Measurements from ENCODE around the gene SURF4. TPM values are rescaled to one million over a fixed set of nuclear protein-coding genes. Genes with fewer than 3 reads are reported as not detected.

The SURF4 gene
- 15.6 and 35.0 TPM in 2 replicates for polyA plus RNA-seq

GRCh38 chr9:133375724-133376654 lies at the start of gene SURF4, which contains the start of gene STKLD1:
Gene SURF4 (minus strand): TSS chr9:133376060. CDS start chr9:133375969, 91 bp downstream.
Gene STKLD1 (plus strand): TSS chr9:133376366. CDS start chr9:133376474, 108 bp downstream.

GRCh38 chr9:133421615-133422542 lies 46.0 kb upstream of the SURF4 start, which contains the start of gene ADAMTS13:
Gene ADAMTS13 (plus strand): TSS chr9:133422367. CDS start chr9:133422444, 77 bp downstream.

GRCh38 chr9:133417541-133418461 lies 41.9 kb upstream of the SURF4 start, which contains the start of gene REXO4:
Gene REXO4 (minus strand): TSS chr9:133418010. CDS start chr9:133417844, 166 bp downstream.

GRCh38 chr9:133356391-133357091 lies 19.3 kb downstream of the SURF4 start, which contains the start of the genes SURF1 and SURF2:
Gene SURF1 (minus strand): TSS chr9:133356487. CDS start chr9:133356453, 34 bp downstream.
Gene SURF2 (plus strand): TSS chr9:133356550. CDS start chr9:133356593, 43 bp downstream.

GRCh38 chr9:133347985-133348717 lies 27.7 kb downstream of the SURF4 start, which contains the start of the genes MED22 and RPL7A:
Gene MED22 (minus strand): TSS chr9:133348131. CDS start chr9:133346662, 1,469 bp downstream.
Gene RPL7A (plus strand): TSS chr9:133348218. CDS start chr9:133348244, 26 bp downstream.

GRCh38 chr9:133335924-133336811 lies 39.7 kb downstream of the SURF4 start, which contains the start of gene SURF6:
Gene SURF6 (minus strand): TSS chr9:133336188. CDS start chr9:133336132, 56 bp downstream.

Other genes starting within 250 kb of the SURF4 start
- 1.1 and 2.3 TPM in 2 replicates for gene GBGT1, start 212.1 kb downstream of the SURF4 start, polyA plus RNA-seq
- gene OBP2B, start 166.8 kb downstream of the SURF4 start, polyA plus RNA-seq, result not detected in 2 replicates
- 0.10 TPM in 1 of 2 replicates, not detected in the other for gene ABO, start 100.9 kb downstream of the SURF4 start, polyA plus RNA-seq
- 4.8 and 8.1 TPM in 2 replicates for gene SURF6, start 39.9 kb downstream of the SURF4 start, polyA plus RNA-seq
- gene MED22, start 27.9 kb downstream of the SURF4 start, polyA plus RNA-seq, result 0.97 and 3.0 TPM in 2 replicates
- 318 and 345 TPM in 2 replicates for gene RPL7A, start 27.8 kb downstream of the SURF4 start, polyA plus RNA-seq
- gene SURF1, start 19.6 kb downstream of the SURF4 start, polyA plus RNA-seq, result 25.1 and 26.8 TPM in 2 replicates
- gene SURF2, start 19.5 kb downstream of the SURF4 start, polyA plus RNA-seq, result 4.0 and 15.7 TPM in 2 replicates
- gene STKLD1, start 306 bp upstream of the SURF4 start, polyA plus RNA-seq, result 4.9 TPM in 1 of 2 replicates, not detected in the other
- gene REXO4, start 42.0 kb upstream of the SURF4 start, polyA plus RNA-seq, result 4.1 TPM in 2 replicates
- 1.7 and 3.4 TPM in 2 replicates for gene ADAMTS13, start 46.3 kb upstream of the SURF4 start, polyA plus RNA-seq
- 1.3 and 11.2 TPM in 2 replicates for gene CACFD1, start 83.9 kb upstream of the SURF4 start, polyA plus RNA-seq
- gene SLC2A6, start 103.0 kb upstream of the SURF4 start, polyA plus RNA-seq, result 11.9 TPM in 2 replicates
- gene MYMK, start 148.9 kb upstream of the SURF4 start, polyA plus RNA-seq, result not detected in 2 replicates
- 0.52 TPM in 1 of 2 replicates, not detected in the other for gene ADAMTSL2, start 158.6 kb upstream of the SURF4 start, polyA plus RNA-seq
- not detected in 2 replicates for gene FAM163B, start 233.3 kb upstream of the SURF4 start, polyA plus RNA-seq

All from Purkinje cell (primary cell).